ENCODE data around the gene NPM1. TPM values are rescaled to one million over a fixed set of nuclear protein-coding genes. Genes with fewer than 3 reads are reported as not detected.

Gene NPM1
- total RNA-seq, 1 donor from 2014 or later, result 585 TPM

DNA sequence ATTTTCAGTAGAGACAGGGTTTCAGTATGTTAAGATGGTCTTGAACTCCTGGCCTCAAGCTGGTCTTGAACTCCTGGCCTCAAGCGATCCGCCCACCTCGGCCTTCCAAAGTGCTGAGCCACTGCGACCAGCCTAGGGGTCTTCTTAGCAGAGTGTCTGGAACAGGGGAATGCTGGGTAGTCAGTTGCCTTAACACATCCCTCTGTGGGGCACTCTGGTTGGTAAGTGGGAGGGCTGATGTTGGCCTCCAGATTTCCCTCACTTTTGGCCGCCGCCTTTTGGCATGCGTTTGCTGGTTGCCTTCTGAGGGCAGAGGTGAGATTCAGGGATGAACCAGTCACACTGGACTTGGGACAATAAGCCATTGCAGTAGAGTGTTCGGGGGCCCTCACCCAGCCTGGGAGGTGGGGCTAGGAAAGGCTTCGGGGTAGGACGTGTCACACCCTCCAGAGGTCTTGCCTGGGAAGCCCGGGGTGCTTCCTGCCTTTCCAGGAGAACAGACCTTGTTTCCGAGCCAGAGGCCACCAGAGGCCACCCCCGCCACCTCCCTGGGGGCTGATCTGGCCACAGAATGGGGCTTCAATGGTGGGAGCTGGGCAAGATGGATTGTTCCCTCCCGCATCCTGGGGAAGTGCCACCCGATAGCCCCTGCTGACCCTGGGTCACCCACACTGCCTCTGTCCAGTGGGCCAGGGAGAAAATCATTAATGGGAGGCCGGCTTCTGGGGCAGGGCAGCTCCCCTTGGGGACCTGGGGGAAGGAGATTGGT is 45.1 kb downstream of the NPM1 start:
- TF ChIP-seq, protein P1, sequence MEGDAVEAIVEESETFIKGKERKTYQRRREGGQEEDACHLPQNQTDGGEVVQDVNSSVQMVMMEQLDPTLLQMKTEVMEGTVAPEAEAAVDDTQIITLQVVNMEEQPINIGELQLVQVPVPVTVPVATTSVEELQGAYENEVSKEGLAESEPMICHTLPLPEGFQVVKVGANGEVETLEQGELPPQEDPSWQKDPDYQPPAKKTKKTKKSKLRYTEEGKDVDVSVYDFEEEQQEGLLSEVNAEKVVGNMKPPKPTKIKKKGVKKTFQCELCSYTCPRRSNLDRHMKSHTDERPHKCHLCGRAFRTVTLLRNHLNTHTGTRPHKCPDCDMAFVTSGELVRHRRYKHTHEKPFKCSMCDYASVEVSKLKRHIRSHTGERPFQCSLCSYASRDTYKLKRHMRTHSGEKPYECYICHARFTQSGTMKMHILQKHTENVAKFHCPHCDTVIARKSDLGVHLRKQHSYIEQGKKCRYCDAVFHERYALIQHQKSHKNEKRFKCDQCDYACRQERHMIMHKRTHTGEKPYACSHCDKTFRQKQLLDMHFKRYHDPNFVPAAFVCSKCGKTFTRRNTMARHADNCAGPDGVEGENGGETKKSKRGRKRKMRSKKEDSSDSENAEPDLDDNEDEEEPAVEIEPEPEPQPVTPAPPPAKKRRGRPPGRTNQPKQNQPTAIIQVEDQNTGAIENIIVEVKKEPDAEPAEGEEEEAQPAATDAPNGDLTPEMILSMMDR (IDR thresholded peaks at IDR 0.05), result no peak
- no peaks in the 10 kb centered on the region for H3K4me1 ChIP-seq
- intact Hi-C loops (cut with DNase I), result no loop called here

DNA sequence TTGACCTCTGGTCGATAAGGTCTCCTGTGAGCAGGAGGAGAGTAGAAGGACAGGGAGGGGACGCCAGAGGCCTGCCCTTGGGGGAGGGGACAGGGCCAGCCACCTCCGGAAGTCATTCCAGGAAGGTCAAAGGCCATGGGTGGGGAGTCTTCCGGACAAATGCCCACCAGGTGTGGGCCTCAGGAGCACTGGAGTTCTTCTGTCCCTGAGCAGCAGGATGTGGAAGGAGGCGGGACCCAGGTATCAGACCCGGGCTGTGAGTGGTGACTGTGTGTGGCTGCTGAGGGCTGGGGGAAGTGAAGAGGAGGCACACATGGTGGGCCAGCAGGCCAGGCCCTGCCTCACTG is 45.7 kb downstream of the NPM1 start:
- intact Hi-C loops (cut with DNase I), result no loop called here
- no peaks in the 10 kb centered on the region for H3K27me3 ChIP-seq
- H3K36me3 ChIP-seq, result no peaks in the 10 kb centered on the region
- no peak overlapping the region for H3K27ac ChIP-seq
- no peaks in the 10 kb centered on the region for H3K4me1 ChIP-seq
- no peak overlapping the region for H3K4me3 ChIP-seq
- ATAC-seq, result no peak
- TF ChIP-seq, protein P1 (IDR thresholded peaks at IDR 0.05), result no peak
- no peaks in the 10 kb centered on the region for H3K9me3 ChIP-seq
- peak; percentile 40 for DNase-seq

More for the DNA sequence above, 45.1 kb downstream of the NPM1 start:
- no peaks in the 10 kb centered on the region for H3K27me3 ChIP-seq
- H3K4me3 ChIP-seq, result no peak overlapping the region
- no peaks in the 10 kb centered on the region for H3K9me3 ChIP-seq
- no peaks in the 10 kb centered on the region for H3K36me3 ChIP-seq
- ATAC-seq (no peak), DNase-seq (peak; percentile 55)
- H3K27ac ChIP-seq, result no peak overlapping the region

DNA sequence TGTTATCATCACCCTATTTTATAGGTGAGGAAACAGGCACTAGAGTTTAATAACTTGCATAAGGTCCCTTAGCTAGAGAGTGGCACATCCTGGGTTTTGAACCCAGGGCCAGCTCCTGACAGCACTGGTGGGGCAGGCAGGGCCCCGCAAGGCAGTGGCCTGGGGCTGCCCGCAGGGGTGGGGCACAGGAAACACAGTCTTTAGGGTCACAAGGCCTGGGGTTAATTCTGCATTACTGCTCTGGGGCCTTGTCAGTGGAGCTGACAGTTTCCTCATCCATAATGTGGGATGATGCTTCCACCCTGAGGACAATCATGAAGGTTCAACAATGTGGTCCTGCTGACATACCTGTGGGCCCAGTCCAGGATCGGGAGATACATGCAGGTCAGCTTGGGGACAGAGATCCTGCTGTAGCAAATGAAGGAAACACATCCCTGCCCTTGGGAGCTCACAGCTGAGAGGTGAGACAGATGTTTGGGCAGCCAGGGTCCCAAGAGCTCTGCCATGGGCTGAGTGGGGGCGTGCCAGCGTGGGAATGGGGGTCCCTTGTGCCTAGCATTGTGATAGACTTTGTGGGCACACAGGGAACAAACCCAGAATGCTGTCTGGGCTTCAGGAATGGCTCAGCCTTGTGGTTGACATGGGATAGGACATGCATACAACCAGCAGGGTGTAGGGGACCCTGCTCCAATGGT is 46.5 kb downstream of the NPM1 start:
- ATAC-seq, result no peak
- TF ChIP-seq, protein P1 (IDR thresholded peaks at IDR 0.05), result no peak
- no peaks in the 10 kb centered on the region for H3K27me3 ChIP-seq
- H3K36me3 ChIP-seq, result no peaks in the 10 kb centered on the region
- H3K9me3 ChIP-seq, result no peaks in the 10 kb centered on the region
- DNase-seq, result no peak
- H3K4me1 ChIP-seq, result no peaks in the 10 kb centered on the region
- intact Hi-C loops (cut with DNase I), result no loop called here
- H3K27ac ChIP-seq, result no peak overlapping the region
- no peak overlapping the region for H3K4me3 ChIP-seq

DNA sequence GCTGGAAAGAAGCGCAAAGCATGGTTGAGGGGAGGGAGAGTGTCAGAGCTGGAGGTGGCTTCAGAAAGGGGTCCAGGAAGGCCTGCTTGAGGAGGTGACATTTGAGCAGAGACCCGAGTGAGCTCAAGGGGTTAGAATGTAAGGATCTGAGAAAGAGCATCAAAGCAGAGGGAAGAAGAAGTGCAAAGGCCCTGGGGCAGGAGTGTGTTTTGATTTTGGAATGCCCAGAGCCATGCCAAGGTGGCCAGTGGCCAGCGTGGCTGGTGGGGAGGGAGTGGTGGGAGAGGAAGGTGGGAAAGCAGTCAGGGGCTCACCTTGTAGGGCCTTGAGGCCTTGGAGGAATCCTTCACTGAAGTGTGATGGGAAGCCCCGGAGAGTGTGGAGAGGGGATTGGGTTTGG is 47.2 kb downstream of the NPM1 start:
- intact Hi-C loops (cut with DNase I), result no loop called here
- H3K4me3 ChIP-seq, result no peak overlapping the region
- no peaks in the 10 kb centered on the region for H3K27me3 ChIP-seq
- no peaks in the 10 kb centered on the region for H3K4me1 ChIP-seq
- no peaks in the 10 kb centered on the region for H3K36me3 ChIP-seq
- no peak for DNase-seq
- H3K27ac ChIP-seq, result no peak overlapping the region
- TF ChIP-seq, protein P1 (IDR thresholded peaks at IDR 0.05), result no peak
- ATAC-seq, result no peak
- H3K9me3 ChIP-seq, result no peaks in the 10 kb centered on the region

DNA sequence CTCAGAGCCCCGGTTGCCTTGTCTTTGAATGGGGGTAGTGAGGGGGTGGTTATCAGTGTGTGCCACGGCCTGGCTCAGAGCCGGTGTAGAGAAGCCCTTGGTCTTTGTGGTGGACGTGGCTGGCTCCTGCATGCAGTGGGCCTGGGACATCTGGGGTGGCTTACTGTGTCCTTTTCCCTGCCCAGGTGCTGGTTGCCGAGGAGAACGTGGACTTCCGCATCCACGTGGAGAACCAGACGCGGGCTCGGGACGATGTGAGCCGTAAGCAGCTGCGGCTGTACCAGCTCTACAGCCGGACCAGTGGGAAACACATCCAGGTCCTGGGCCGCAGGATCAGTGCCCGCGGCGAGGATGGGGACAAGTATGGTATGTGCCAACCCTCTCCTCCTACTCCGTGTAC is 48.3 kb downstream of the NPM1 start:
- no peaks in the 10 kb centered on the region for H3K4me1 ChIP-seq
- H3K36me3 ChIP-seq, result no peaks in the 10 kb centered on the region
- H3K9me3 ChIP-seq, result no peaks in the 10 kb centered on the region
- no peak for ATAC-seq
- intact Hi-C loops (cut with DNase I), result no loop called here
- H3K4me3 ChIP-seq, result no peak overlapping the region
- H3K27me3 ChIP-seq, result no peaks in the 10 kb centered on the region
- no peak for DNase-seq
- no peak overlapping the region for H3K27ac ChIP-seq
- TF ChIP-seq, protein P1 (IDR thresholded peaks at IDR 0.05), result no peak
